Skin epidermis (tissue), 12 donors: ENCODE data around the gene MYO7A.
A peak's percentile ranks its signal among the peaks of the same experiment; 100 is the strongest.

Source experiments
- H3K27ac ChIP-seq, 21 experiments: fragments of 200-600 bp; sonication (generic) in 11 of 21; one replicate each; pipeline ENCODE4 v1.5.0; 2020; ENCODE audit warnings: mild to moderate bottlenecking in 3 of 21, inconsistent platforms in 2 of 21, moderate library complexity in 2 of 21
- H3K4me3 ChIP-seq, 7 experiments: fragments of 200-600 bp; sonication (generic) in 2 of 7; one replicate each; pipeline ENCODE4 v1.5.0; 2020; ENCODE audit warnings: inconsistent platforms in 2 of 7, mild to moderate bottlenecking in 2 of 7, moderate library complexity in 1 of 7

Gene MYO7A

DNA sequence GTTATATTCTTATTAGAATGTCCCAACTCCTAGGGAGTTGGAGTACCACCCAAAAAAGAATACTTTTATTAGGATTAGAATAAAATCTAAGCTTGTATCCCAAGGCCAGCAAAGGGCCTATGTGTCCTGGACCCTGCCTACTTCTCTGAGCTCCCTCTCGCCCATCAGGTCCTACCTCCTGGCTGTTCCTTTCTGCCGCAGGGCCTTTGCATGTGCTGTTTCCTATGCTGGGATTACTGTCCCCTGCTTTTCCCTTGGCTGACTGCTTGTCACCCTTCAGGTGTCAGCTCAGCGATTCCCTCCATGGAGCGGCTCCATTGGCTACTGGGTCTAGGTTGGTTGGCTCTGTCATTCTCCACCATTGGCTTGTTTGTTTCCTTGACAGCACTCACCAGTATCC is 13.4 kb downstream of the MYO7A start:
- H3K27ac ChIP-seq, result no peak overlapping the region

DNA sequence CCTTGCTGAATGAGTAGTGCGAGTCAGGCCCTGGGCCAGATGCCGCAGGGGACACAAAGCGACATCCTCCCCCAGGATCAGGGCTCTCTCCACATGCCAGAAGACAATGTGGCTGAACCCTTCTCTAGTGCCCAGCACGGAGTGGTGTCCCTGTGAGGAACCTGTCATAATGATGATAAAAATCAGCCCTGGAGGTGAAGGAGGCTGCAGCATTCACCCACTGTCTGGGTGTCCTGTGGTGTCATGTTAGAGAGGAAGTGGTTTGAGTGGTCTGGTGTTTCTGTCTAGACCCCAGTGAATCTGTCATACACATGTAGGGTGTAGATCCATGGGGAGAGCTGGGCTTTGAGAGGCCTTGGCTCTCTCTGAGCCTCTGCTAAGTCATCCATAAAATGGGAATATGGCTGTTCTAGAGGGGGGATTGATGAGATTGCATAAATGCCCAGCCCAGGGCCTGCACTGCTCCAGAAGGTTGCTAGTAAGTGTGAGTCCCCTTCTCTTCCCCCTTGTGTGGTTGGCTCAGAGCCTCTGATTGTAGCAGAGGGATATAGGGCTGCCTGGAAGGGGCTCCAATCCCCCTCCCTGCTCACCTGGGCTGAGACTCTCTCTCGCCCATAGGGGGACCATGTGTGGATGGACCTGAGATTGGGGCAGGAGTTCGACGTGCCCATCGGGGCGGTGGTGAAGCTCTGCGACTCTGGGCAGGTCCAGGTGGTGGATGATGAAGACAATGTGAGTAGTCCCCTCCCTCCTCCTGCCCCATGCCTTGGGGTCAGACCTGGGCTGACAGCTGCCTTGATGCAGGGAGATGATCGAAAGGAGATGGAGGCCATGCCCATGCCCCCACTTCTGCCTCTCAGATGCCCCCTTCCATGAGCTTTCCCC is 14.3 kb downstream of the MYO7A start:
- Histone ChIP-seq H3K4me3 (no peak overlapping the region), H3K27ac (peak overlapping the region in 1 of 21 experiments; percentile 2)

More for the DNA sequence above, 13.4 kb downstream of the MYO7A start:
- H3K4me3 ChIP-seq, result no peak overlapping the region

DNA sequence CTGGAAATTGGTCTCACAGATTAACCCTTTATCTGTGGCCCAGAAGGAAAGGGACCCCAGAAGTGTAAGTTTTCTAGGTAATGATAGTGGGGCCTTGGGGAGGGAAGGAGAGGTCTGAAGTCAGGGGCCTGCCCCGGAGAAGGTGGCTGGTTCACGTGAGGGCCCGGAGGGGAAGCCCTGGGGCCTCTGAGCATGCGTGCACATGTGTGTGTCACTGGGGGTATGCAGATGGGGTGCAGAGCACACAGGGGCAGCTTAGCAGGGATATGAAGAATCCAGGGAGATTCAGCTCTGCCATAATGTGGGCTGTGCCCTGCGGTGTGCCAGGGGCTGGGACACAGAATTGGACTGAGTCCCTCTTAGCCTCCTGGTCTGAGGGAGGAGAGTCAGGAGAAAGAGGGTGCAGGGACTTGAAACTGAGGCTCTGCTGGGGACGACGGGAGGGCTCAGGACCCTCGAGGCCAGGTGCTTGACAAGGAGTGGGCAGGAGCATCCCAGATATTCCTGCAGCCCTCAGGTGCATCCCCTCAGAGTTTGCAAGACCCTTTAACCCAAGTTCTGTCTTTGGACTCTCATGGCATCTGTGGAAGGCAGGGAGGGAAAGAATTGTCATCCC is 15.5 kb downstream of the MYO7A start:
- H3K27ac ChIP-seq, result no peak overlapping the region
- no peak overlapping the region for H3K4me3 ChIP-seq

DNA sequence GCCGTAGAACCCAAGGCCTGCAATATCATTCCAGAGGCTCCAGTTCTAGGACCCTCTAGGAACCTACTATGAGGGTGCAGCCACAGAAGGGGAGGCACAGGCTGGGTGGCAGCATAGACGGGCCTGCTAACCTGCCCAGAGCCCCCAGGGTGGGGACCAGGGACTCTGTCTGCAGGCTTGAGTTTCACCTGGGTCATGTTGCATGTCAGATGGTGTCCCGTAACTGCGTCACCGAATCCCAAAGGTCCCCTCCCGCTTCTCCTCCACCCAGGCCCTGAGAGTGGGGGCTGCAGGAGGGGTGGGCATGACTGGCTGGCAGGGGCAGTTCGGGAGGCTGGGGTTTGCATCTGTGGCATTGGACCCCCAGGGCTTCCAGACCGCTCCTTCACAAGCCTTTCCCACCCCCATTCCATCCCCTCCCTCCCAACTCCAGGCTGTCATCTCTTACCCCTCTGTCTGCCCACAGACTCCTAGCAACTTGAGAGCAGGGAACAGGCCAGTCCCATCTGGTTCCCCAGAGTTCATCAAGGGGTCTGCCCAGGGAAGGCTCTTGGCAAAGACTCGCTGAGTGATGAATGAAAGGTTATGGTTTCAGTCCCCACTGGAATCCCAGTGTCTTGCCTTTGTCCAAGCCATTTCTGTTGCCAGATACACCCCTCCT is 16.3 kb downstream of the MYO7A start:
- Histone ChIP-seq H3K4me3 (no peak overlapping the region), H3K27ac (no peak overlapping the region)

DNA sequence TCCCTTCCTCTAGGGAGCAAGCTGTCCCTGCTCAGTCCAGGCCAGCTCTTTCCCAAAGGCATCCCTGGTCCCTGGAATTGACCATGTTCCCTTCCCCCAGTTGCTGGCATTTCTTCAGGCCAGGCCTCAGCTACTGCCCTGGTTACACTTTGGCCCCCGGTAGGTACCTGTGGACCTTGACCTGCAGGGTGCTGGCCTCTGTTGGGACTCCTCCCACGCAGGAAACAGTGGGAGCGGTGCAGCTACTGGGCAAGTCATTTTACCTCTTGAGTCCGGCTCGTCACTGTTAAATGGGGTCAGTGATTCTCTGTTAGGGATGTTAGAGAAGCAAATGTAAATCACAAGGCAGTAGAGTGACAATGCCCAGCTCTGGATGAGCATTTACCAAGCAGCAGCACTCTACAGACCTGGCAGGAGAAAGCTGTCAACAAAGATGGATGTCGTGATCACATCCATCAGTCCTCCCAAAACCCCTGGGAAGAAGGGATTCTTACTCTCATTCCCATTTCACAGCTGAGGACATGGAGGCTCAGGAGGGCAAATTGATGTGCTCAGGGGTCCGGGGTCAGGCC is 16.9 kb downstream of the MYO7A start:
- Histone ChIP-seq H3K27ac (no peak overlapping the region), H3K4me3 (no peak overlapping the region)

DNA sequence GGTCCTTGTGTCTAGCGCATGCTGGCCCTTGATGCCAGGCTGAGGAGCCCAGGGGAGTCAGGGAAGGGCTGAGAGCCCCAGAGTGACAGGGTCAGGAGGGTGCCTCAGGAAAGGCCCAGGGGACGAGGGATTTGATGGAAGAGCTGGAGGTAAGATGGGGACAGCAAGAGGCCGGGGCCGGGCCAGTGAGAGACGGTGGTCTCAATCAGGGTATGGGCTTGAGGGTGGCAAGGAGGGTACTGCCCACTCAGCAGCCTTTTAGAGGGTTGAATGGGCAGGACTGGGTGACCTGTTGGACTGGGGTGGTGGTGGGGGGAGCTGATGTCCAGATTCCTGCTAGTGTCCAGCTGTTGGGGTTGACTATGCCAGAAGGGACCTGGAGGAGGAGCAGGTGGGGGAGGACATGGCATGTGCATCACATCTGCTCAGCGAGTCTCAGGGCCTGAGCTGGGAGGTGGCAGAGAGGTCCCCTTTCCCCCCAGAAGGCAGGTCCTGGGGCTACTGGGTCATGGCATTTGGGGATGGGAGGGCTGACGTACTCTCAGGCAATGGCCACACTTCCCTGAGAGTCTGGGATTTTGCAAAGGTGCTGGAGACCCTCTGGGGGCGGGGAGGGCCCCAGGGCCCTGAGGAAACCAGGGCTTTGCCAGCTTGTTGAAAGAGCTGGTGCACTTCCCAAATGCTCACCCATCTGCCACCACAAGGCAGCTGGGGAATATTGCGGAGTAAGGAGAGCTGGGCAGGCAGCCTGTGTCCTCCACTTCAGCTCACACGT is 18.4 kb downstream of the MYO7A start:
- Histone ChIP-seq H3K27ac (peak overlapping the region in 1 of 21 experiments; percentile 25), H3K4me3 (no peak overlapping the region)

DNA sequence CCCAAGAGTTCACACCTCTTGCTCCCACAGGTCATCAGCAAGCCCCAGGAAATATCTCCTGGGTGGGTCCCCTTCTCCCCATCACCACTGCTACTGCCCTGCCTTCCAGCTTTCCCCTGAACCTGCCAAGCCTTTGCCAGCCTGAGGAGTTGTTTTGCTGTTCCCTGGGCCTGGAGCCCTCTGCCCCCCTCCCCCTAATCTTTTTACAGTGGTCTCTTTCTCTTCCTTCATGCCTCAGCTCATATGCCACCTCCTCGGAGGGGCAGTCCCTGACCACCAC is 18.9 kb downstream of the MYO7A start:
- H3K27ac ChIP-seq, result peak overlapping the region in 1 of 21 experiments; percentile 25

DNA sequence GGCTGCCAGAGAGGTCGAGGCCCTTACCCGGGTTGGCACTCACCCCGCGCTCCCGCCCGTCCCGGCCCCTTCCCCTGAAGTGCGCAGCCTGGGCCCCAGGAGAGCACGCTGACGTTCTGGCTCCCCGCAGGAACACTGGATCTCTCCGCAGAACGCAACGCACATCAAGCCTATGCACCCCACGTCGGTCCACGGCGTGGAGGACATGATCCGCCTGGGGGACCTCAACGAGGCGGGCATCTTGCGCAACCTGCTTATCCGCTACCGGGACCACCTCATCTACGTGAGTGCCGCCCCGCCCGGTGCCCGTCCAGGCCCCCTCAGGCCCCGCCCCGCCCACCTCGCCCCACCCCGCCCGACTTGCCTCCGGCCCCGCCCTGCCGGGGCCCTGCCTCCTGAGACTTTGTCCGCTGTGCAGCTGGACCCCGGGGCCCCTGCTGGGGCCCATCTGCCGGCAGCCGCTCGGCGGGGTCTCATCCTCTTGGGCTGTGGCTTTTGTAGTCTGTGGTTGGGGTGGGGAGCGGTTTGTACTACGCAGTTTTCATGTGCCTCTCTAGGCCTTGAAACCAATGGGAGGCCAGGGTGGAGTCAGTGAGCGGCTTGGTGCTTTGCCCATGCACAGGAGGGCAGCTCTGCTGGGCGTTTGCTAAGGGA is 19.7 kb downstream of the MYO7A start:
- H3K27ac ChIP-seq, result peak overlapping the region in 5 of 21 experiments; percentile 2 to 61 (median 24)
- peak overlapping the region in 6 of 7 experiments; percentile 7 to 34 (median 18) for H3K4me3 ChIP-seq

More for the DNA sequence above, 18.9 kb downstream of the MYO7A start:
- H3K4me3 ChIP-seq, result no peak overlapping the region

DNA sequence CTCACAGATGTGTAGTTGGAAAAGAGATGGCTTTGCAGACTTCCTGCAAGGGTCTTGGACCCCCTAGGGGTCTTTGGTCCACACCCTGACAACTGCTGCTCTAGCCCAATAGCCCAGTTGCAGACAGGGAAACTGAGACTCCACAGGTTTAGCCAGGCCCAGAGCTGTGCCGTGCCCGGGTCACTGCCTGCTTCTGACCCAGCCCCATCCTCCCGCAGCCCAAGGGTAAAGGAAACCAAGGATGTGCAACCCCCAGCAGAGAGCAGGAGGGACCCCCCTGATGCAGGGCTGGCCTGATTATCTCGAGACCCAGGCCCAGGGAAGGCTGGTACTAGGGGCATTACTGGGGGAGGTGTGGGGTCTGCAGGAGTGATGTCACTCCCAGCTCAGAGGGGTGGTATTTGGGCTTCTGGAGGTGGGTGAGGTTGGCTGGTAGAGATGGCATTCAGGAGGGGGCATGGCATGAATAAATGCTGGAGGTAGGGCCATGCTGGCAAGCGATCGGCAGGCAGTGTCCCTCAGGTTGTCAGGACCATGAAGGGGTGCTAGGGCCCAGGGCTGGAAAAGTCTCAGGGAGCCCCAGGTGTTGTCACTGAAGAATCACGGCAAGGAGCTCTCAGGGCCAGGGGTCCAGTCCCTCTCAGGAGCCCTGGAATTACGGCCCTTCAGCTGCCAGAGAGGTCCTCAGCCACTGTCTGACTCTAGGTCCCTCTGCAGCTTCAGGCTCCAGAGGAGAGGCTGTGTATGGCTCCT is 21.1 kb downstream of the MYO7A start:
- H3K4me3 ChIP-seq, result no peak overlapping the region
- H3K27ac ChIP-seq, result peak overlapping the region in 1 of 21 experiments; percentile 33

GRCh38 chr11:77149716-77150392 is 21.8 kb downstream of the MYO7A start:
- H3K27ac ChIP-seq, result peak overlapping the region in 1 of 21 experiments; percentile 33
- no peak overlapping the region for H3K4me3 ChIP-seq

GRCh38 chr11:77150836-77151235 is 22.8 kb downstream of the MYO7A start:
- Histone ChIP-seq H3K27ac (peak overlapping the region in 5 of 21 experiments; percentile 3 to 81 (median 49)), H3K4me3 (no peak overlapping the region)

- peak overlapping the region in 11 of 21 experiments; percentile 2 to 81 (median 50) for H3K27ac ChIP-seq
- H3K4me3 ChIP-seq, result no peak overlapping the region
Observed at GRCh38 chr11:77151804-77152509, 23.9 kb downstream of the MYO7A start.

- H3K27ac ChIP-seq, result peak overlapping the region in 11 of 21 experiments; percentile 28 to 75 (median 43)
Observed at GRCh38 chr11:77152846-77153245, 24.8 kb downstream of the MYO7A start.

GRCh38 chr11:77153276-77154185 is 25.5 kb downstream of the MYO7A start:
- H3K4me3 ChIP-seq, result no peak overlapping the region
- H3K27ac ChIP-seq, result peak overlapping the region in 10 of 21 experiments; percentile 28 to 75 (median 42)

More at GRCh38 chr11:77152846-77153245, 24.8 kb downstream of the MYO7A start:
- no peak overlapping the region for H3K4me3 ChIP-seq

DNA sequence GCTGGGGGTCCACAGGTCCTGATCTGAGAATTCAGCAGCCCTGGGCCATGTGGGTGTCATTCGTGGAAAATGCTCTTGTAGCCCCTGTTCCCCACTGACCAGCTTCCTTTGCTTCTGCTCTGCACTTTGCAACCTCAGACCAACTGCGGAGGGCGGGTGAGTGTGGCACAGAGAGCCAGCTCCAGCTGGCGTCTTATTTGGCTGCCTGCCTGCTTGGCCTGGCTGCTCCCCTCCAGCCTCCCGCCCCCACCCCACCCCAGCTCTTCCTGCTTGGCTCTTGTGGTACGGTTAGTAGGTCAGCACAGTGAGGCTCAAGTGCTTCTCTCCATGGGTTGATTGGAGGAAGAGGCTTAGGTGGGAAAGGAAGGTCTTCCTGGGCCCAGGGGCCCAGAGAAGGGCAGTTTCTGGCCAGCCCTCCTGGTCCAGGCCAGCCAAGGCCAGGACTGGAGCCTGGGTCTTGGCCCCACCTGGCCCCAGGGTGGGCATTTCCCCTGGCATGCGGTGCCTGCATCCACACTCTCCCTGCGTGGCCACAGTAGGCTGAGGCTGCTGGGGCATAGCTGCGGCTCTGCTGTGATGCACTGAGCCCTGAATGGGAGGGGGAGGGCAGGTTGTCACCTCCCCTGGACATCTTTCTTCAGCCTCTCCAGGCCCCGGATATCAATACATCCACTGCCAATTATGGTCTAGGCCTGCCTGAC is 26.5 kb downstream of the MYO7A start:
- H3K27ac ChIP-seq, result peak overlapping the region in 8 of 21 experiments; percentile 5 to 75 (median 36)
- H3K4me3 ChIP-seq, result no peak overlapping the region
